Loucy (cell line): Measurements from ENCODE around the gene REC8.

Experiments
- H2AFZ ChIP-seq: fragments of 200-600 bp; sonication (generic); 2 replicates; pipeline ENCODE4 v1.6.0; 2016; ENCODE audit warnings: antibody characterized with exemption, mild to moderate bottlenecking, low read length, moderate library complexity
- H3F3A ChIP-seq: fragments of 200-600 bp; 2 replicates; pipeline ENCODE4 v1.6.0; 2016; ENCODE audit warnings: antibody characterized with exemption, low read depth, mild to moderate bottlenecking
- H3K27me3 ChIP-seq: fragments of 200-600 bp; sonication (generic); 2 replicates; pipeline ENCODE4 v1.6.1; 2014; ENCODE audit warnings: low read length, mild to moderate bottlenecking; ENCODE audit not compliant: insufficient read depth, poor library complexity, severe bottlenecking
- H3K36me3 ChIP-seq: fragments of 200-600 bp; sonication (generic); 2 replicates; pipeline ENCODE4 v1.6.1; 2016; ENCODE audit warnings: low read length; ENCODE audit not compliant: insufficient read depth
- H3K4me1 ChIP-seq: fragments of 200-600 bp; sonication (generic); 2 replicates; pipeline ENCODE4 v1.5.1; 2014; ENCODE audit warnings: low read length, mild to moderate bottlenecking; ENCODE audit not compliant: insufficient read depth, poor library complexity, severe bottlenecking
- H3K4me2 ChIP-seq: fragments of 200-600 bp; sonication (generic); 2 replicates; pipeline ENCODE4 v1.6.0; 2014; ENCODE audit warnings: antibody characterized with exemption, low read length, low read depth, mild to moderate bottlenecking; ENCODE audit not compliant: poor library complexity, severe bottlenecking
- H3K4me3 ChIP-seq: fragments of 200-600 bp; sonication (generic); 2 replicates; pipeline ENCODE4 v1.5.1; 2014; ENCODE audit warnings: low read length, mild to moderate bottlenecking, mixed read lengths; ENCODE audit not compliant: poor library complexity, severe bottlenecking
- H3K79me2 ChIP-seq: fragments of 200-600 bp; sonication (generic); 2 replicates; pipeline ENCODE4 v1.6.1; 2014; ENCODE audit warnings: low read length; ENCODE audit not compliant: insufficient read depth
- H3K9ac ChIP-seq: fragments of 200-600 bp; sonication (generic); 2 replicates; pipeline ENCODE4 v1.6.0; 2014; ENCODE audit warnings: mild to moderate bottlenecking, low read depth, low read length, moderate library complexity; ENCODE audit not compliant: poor library complexity, severe bottlenecking
- H3K9me2 ChIP-seq: fragments of 200-600 bp; sonication (generic); replicated peaks from 2 replicates; pipeline ENCODE4 v1.6.1; 2016; ENCODE audit warnings: low read depth, low read length, mixed read lengths
- H3K9me3 ChIP-seq: fragments of 200-600 bp; sonication (generic); 2 replicates; pipeline ENCODE4 v1.6.1; 2014; ENCODE audit warnings: mild to moderate bottlenecking, antibody characterized with exemption, low read length, low read depth; ENCODE audit not compliant: insufficient read depth
- H4K20me1 ChIP-seq: fragments of 200-600 bp; sonication (generic); 2 replicates; pipeline ENCODE4 v1.6.0; 2014; ENCODE audit warnings: antibody characterized with exemption, low read length, mild to moderate bottlenecking; ENCODE audit not compliant: insufficient read depth, poor library complexity, severe bottlenecking
- CTCF ChIP-seq: fragments of 200-600 bp; sonication (generic); conservative IDR thresholded peaks from 2 replicates; pipeline ENCODE4 v1.5.1; 2014; ENCODE audit warnings: mild to moderate bottlenecking, antibody characterized with exemption, low read length
- EZH2phosphoT487 ChIP-seq: fragments of 200-600 bp; IDR thresholded peaks from 2 replicates; pipeline ENCODE4 v1.6.1; 2018; ENCODE audit warnings: antibody characterized with exemption, mild to moderate bottlenecking, moderate library complexity, borderline replicate concordance

REC8 gene

GRCh38 chr14:24144451-24144850, 27.4 kb upstream of the REC8 start:
- Histone ChIP-seq H3K79me2 (peaks cover 73% of the 10 kb centered on the region), H3K36me3 (peaks cover 3% of the 10 kb centered on the region; the same call in 1 of the 2 replicates), H3K4me1 (peaks cover 40% of the 10 kb centered on the region), H3F3A (0 out of 2 replicates have a peak, but pooled peaks cover 2% of the 10 kb centered on the region), H3K4me3 (no peak overlapping the region), H2AFZ (no peak overlapping the region), H4K20me1 (peaks cover 29% of the 10 kb centered on the region), H3K4me2 (peak overlapping the region; percentile 100), H3K9me2 (no peaks in the 10 kb centered on the region), H3K27me3 (no peaks in the 10 kb centered on the region), H3K9me3 (no peaks in the 10 kb centered on the region), H3K9ac (no peak overlapping the region)
- TF ChIP-seq CTCF (no peak), EZH2phosphoT487 (no peak)

- Histone ChIP-seq H3F3A (0 out of 2 replicates have a peak, but pooled peaks cover 2% of the 10 kb centered on the region), H3K4me2 (peak overlapping the region; percentile 100), H3K79me2 (peaks cover 73% of the 10 kb centered on the region), H3K4me3 (peak overlapping the region; percentile 100), H3K4me1 (peaks cover 35% of the 10 kb centered on the region), H3K9me3 (no peaks in the 10 kb centered on the region), H3K36me3 (peaks cover 8% of the 10 kb centered on the region; the same call in 1 of the 2 replicates), H3K9me2 (no peaks in the 10 kb centered on the region), H2AFZ (no peak overlapping the region), H3K9ac (peak overlapping the region; percentile 95), H3K27me3 (no peaks in the 10 kb centered on the region), H4K20me1 (peaks cover 29% of the 10 kb centered on the region)
- TF ChIP-seq EZH2phosphoT487, result no peak
- TF ChIP-seq CTCF, result no peak
These were observed 26.7 kb upstream of the REC8 start for GRCh38 chr14:24145219-24145618.

- TF ChIP-seq EZH2phosphoT487, result no peak
- TF ChIP-seq CTCF, result no peak
- Histone ChIP-seq H3K4me2 (peak overlapping the region; percentile 100), H4K20me1 (peaks cover 29% of the 10 kb centered on the region), H3K79me2 (peaks cover 73% of the 10 kb centered on the region), H3K9me2 (no peaks in the 10 kb centered on the region), H3K9ac (peak overlapping the region; percentile 95), H3K4me3 (peak overlapping the region; percentile 100), H3K9me3 (no peaks in the 10 kb centered on the region), H2AFZ (0 out of 2 replicates have a peak overlapping the region, but pooled peaks have one; percentile 94), H3F3A (0 out of 2 replicates have a peak, but pooled peaks cover 2% of the 10 kb centered on the region), H3K27me3 (no peaks in the 10 kb centered on the region), H3K4me1 (peaks cover 35% of the 10 kb centered on the region), H3K36me3 (peaks cover 10% of the 10 kb centered on the region; the same call in 1 of the 2 replicates)
These were observed 26.0 kb upstream of the REC8 start for GRCh38 chr14:24145690-24146452.
